MM.1S (cell line): ENCODE data around the gene APRT.

Experiments
- CTCF ChIP-seq: fragments of 300-600 bp; sonication (generic); IDR thresholded peaks from 2 replicates; pipeline ENCODE4 v1.5.1; 2016; ENCODE audit warnings: antibody characterized with exemption, low read length, mixed read lengths
- EZH2 ChIP-seq: fragments of 300-600 bp; sonication (generic); optimal IDR thresholded peaks from 2 replicates; pipeline ENCODE3; 2017; ENCODE audit warnings: low read depth, mild to moderate bottlenecking, antibody characterized with exemption, low read length, mixed read lengths
- EZH2phosphoT487 ChIP-seq: fragments of 300-600 bp; sonication (generic); IDR thresholded peaks from 2 replicates; pipeline ENCODE4 v1.6.1; 2018; ENCODE audit warnings: antibody characterized with exemption, low read length

GRCh38 chr16:88810166-88810911 is 1.4 kb downstream of the APRT start:
- TF ChIP-seq EZH2, result no peak
- TF ChIP-seq CTCF, result no peak
- TF ChIP-seq EZH2phosphoT487, result no peak
